ENCODE measurements around the gene KRTAP10-12. TPM values are rescaled to one million over a fixed set of nuclear protein-coding genes. Genes with fewer than 3 reads are reported as not detected.

KRTAP10-12 gene
- total RNA-seq, 3 donors from 2014 or later = not detected

- Histone ChIP-seq H3K4me3 (no peak overlapping the region), H3K27ac (no peak overlapping the region), H3K9me3 (peaks cover 48 to 61% of the 10 kb centered on the region in 2 donors), H3K4me1 (no peaks in the 10 kb centered on the region), H3K36me3 (no peaks in the 10 kb centered on the region), H3K27me3 (no peaks in the 10 kb centered on the region)
- intact Hi-C loops (cut with DNase I; ENCODE audit: low total_unique reads) = no loop called here
- TF ChIP-seq CTCF (IDR thresholded peaks at IDR 0.05) (no peak), POLR2AphosphoS5 (IDR thresholded peaks at IDR 0.05) (no peak), POLR2A (IDR thresholded peaks at IDR 0.05) (no peak)
- peak in 1 of 2 donors; percentile 35 for DNase-seq (ENCODE audit: low spot score in 2 of 2)
Measured at GRCh38 chr21:44736291-44737004, 39.5 kb downstream of the KRTAP10-12 start.

- peaks cover 48 to 61% of the 10 kb centered on the region in 2 donors for H3K9me3 ChIP-seq
- H3K27ac ChIP-seq = no peak overlapping the region
- TF ChIP-seq POLR2AphosphoS5 (IDR thresholded peaks at IDR 0.05) = no peak
- H3K4me3 ChIP-seq = no peak overlapping the region
- no peaks in the 10 kb centered on the region for H3K27me3 ChIP-seq
- DNase-seq (ENCODE audit: low spot score in 2 of 2) = no peak
- intact Hi-C loops (cut with DNase I; ENCODE audit: low total_unique reads) = no loop called here
- H3K36me3 ChIP-seq = no peaks in the 10 kb centered on the region
- no peaks in the 10 kb centered on the region for H3K4me1 ChIP-seq
Measured at GRCh38 chr21:44737706-44738354, 40.9 kb downstream of the KRTAP10-12 start.

GRCh38 chr21:44738621-44739020 is 41.6 kb downstream of the KRTAP10-12 start:
- Histone ChIP-seq H3K4me3 (no peak overlapping the region), H3K27me3 (no peaks in the 10 kb centered on the region), H3K36me3 (no peaks in the 10 kb centered on the region), H3K27ac (no peak overlapping the region), H3K4me1 (no peaks in the 10 kb centered on the region), H3K9me3 (peaks cover 48 to 61% of the 10 kb centered on the region in 2 donors)
- no peak for DNase-seq (ENCODE audit: low spot score in 2 of 2)
- intact Hi-C loops (cut with DNase I; ENCODE audit: low total_unique reads) = no loop called here
- no peak for TF ChIP-seq POLR2AphosphoS5 (IDR thresholded peaks at IDR 0.05)

DNA sequence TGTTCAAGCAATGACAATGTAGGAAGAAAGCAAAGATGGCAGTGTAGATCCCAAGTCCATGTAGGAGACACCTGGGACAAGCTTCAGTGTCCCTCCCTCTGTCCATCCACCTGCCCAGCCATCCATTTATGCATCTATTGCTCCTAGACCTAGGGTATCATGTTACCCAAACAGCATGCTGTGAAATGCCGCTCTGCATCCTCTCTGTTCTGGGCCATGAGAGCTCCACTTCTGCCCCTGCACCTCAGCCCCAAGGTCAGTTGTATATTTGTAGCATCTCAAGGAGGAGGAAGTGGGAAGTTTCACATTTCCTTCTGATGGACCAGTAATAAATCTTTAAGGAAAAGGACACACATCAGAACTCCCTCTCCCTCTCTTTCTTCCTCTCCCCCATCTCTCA is 42.3 kb downstream of the KRTAP10-12 start:
- peaks cover 48 to 61% of the 10 kb centered on the region in 2 donors for H3K9me3 ChIP-seq
- H3K36me3 ChIP-seq = no peaks in the 10 kb centered on the region
- no peak overlapping the region for H3K27ac ChIP-seq
- intact Hi-C loops (cut with DNase I; ENCODE audit: low total_unique reads) = no loop called here
- H3K4me3 ChIP-seq = no peak overlapping the region
- DNase-seq (ENCODE audit: low spot score in 2 of 2) = no peak
- H3K27me3 ChIP-seq = no peaks in the 10 kb centered on the region
- TF ChIP-seq POLR2A (IDR thresholded peaks at IDR 0.05) = no peak
- no peak for TF ChIP-seq CTCF (IDR thresholded peaks at IDR 0.05)
- TF ChIP-seq POLR2AphosphoS5 (IDR thresholded peaks at IDR 0.05) = no peak
- no peaks in the 10 kb centered on the region for H3K4me1 ChIP-seq

DNA sequence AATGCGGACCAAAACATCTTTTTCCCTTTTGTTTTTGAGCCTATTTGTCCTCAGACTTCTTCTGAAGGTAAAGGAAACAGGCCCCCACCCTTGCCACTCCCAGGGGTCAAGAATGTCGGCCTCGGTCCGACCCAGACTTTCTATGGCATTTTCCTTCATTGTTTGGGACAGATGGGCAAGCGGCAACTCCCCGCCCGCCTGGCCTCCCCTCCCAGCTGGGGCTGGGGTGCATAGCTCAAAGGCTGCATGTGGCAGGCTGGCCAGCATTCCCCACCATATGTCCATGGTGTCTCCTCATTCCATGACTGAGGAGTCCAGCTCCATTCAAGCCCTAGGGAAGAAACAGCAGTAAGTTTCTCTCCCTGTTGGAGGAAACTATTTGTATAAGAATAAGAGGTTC is 43.8 kb downstream of the KRTAP10-12 start:
- H3K4me3 ChIP-seq = no peak overlapping the region
- intact Hi-C loops (cut with DNase I; ENCODE audit: low total_unique reads) = loop anchor here (5.0 kb wide), 1 partner anchor 103 kb away; the partner anchor contains the start of gene KRTAP10-10
- TF ChIP-seq CTCF (IDR thresholded peaks at IDR 0.05) = no peak
- TF ChIP-seq POLR2AphosphoS5 (IDR thresholded peaks at IDR 0.05) = no peak
- TF ChIP-seq POLR2A (IDR thresholded peaks at IDR 0.05) = no peak
- no peak for DNase-seq (ENCODE audit: low spot score in 2 of 2)
- no peaks in the 10 kb centered on the region for H3K36me3 ChIP-seq
- peaks cover 43 to 48% of the 10 kb centered on the region in 2 donors for H3K9me3 ChIP-seq
- H3K27me3 ChIP-seq = no peaks in the 10 kb centered on the region
- no peak overlapping the region for H3K27ac ChIP-seq
- H3K4me1 ChIP-seq = no peaks in the 10 kb centered on the region

DNA sequence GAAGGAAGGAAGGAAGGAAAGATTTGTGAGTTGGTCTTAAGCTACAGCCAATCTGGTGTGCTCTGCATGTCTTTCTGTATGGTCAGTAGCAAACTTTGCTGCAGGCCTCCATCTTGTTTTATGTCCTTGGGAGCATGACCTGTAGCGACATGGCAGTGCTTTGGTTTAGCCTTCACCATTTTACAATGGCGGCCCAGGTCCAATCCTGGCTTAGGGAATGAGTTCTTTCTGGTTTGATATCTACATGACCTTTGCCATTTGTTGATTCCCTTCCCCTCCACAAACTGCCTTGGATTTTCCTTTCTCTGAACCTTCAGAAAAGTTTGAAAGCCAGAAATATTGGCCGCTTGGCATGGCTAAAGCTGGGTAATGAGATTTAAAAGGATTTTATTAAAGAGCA is 44.9 kb downstream of the KRTAP10-12 start:
- Histone ChIP-seq H3K4me3 (no peak overlapping the region), H3K27me3 (no peaks in the 10 kb centered on the region), H3K36me3 (no peaks in the 10 kb centered on the region), H3K4me1 (no peaks in the 10 kb centered on the region), H3K27ac (no peak overlapping the region), H3K9me3 (peaks cover 31 to 36% of the 10 kb centered on the region in 2 donors)
- TF ChIP-seq POLR2AphosphoS5 (IDR thresholded peaks at IDR 0.05) (no peak), CTCF (IDR thresholded peaks at IDR 0.05) (no peak), POLR2A (IDR thresholded peaks at IDR 0.05) (no peak)
- DNase-seq (ENCODE audit: low spot score in 2 of 2) = no peak
- intact Hi-C loops (cut with DNase I; ENCODE audit: low total_unique reads) = loop anchor here (5.0 kb wide), 1 partner anchor 105 kb away; the partner anchor contains the start of gene KRTAP10-10

Data from breast epithelium (tissue), 4 donors.